K562 (cell line): ENCODE results near the gene TPD52L1. TPM values are rescaled to one million over a fixed set of nuclear protein-coding genes. Genes with fewer than 3 reads are reported as not detected.

ENCODE experiments used
- ATAC-seq: fragments of 200-7000 bp; cut with Tn5 transposase; 3 replicates; pipeline ENCODE4 v1.9.1; 2020; ENCODE audit warnings: moderate library complexity
- BruUV-seq: library from RNA; stranded (reverse); fragments of 400-500 nt; replicated peaks from 2 replicates; lab custom pipeline; 2021; lab: Mats Ljungman, UMichigan
- CTCF ChIA-PET: fragments of 300-600 bp; formaldehyde crosslinking; extraction: SDS; loops from one replicate; lab custom pipeline; 2021; ENCODE audit warnings: low intra/inter-chr PET ratio; lab: Yijun Ruan, JAX
- POLR2A ChIA-PET: fragments of 300-600, 350-650 bp; sonication (Branson Sonifier 250); formaldehyde crosslinking; extraction: SDS; loops from one replicate; lab custom pipeline; 2021; ENCODE audit warnings: antibody characterized with exemption, inconsistent platforms; lab: Yijun Ruan, JAX
- DNase-seq, 4 experiments: peaks; one replicate each; pipeline versions ENCODE4 v3.0.0 to v3.0.0-alpha.2; 2011 to 2018; ENCODE audit warnings: low spot score in 3 of 4, mixed read lengths in 3 of 4; ENCODE audit errors: extremely low read depth in 1 of 4
- FAIRE-seq: peaks from 2 replicates; lab custom pipeline; 2011; peaks lifted over from hg19 to GRCh38; lab: Jason Lieb, UNC
- H2AFZ ChIP-seq: 2 replicates; pipeline ENCODE4 v1.6.0; 2011; ENCODE audit warnings: low read depth, low read length, control low read depth, inconsistent platforms
- H3K27ac ChIP-seq: fragments of 200-600 bp; 3 replicates; pipeline ENCODE4 v1.8.0; 2011; ENCODE audit warnings: low read depth, mild to moderate bottlenecking, control low read depth, inconsistent platforms, low read length, moderate library complexity, mixed read lengths; ENCODE audit errors: extremely low read depth
- H3K27me3 ChIP-seq, 2 experiments: fragments of 300-600 bp in 1 of 2; 2 replicates in 1 of 2; 3 replicates in 1 of 2; pipeline versions ENCODE4 v1.6.0 to v1.8.0; 2011; ENCODE audit warnings: inconsistent platforms in 2 of 2, low read length in 2 of 2, mild to moderate bottlenecking in 1 of 2, mixed read lengths in 1 of 2, moderate library complexity in 1 of 2; ENCODE audit not compliant: control insufficient read depth in 2 of 2, insufficient read depth in 2 of 2
- H3K36me3 ChIP-seq: fragments of 300-600 bp; 3 replicates; pipeline ENCODE4 v1.8.0; 2011; ENCODE audit warnings: mild to moderate bottlenecking, low read length, inconsistent platforms; ENCODE audit not compliant: control insufficient read depth, insufficient read depth
- H3K4me1 ChIP-seq, 2 experiments: fragments of 200-600 bp in 1 of 2; replicated peaks in 1 of 2; 2 replicates in 1 of 2; 3 replicates in 1 of 2; pipeline versions ENCODE4 v1.5.1 to v1.8.0; 2011; ENCODE audit warnings: inconsistent platforms in 2 of 2, low read length in 2 of 2, mild to moderate bottlenecking in 1 of 2, mixed read lengths in 1 of 2, moderate library complexity in 1 of 2; ENCODE audit not compliant: control insufficient read depth in 2 of 2, insufficient read depth in 2 of 2
- H3K4me2 ChIP-seq: 2 replicates; pipeline ENCODE4 v1.6.1; 2011; ENCODE audit warnings: low read length, control low read depth, inconsistent platforms, mixed read lengths; ENCODE audit not compliant: insufficient read depth
- H3K4me3 ChIP-seq: fragments of 200-600 bp; sonication (generic), shearing (Covaris generic); 2 replicates; pipeline ENCODE4 v1.5.1; 2016; ENCODE audit warnings: control low read depth, inconsistent platforms
- H3K79me2 ChIP-seq: fragments of 200-600 bp; 3 replicates; pipeline ENCODE4 v1.8.0; 2011; ENCODE audit warnings: low read length, inconsistent platforms; ENCODE audit not compliant: control insufficient read depth, insufficient read depth
- H3K9ac ChIP-seq, 2 experiments: 2 replicates each; pipeline versions ENCODE4 v1.6.0 to v1.6.1; 2011; ENCODE audit warnings: low read depth in 2 of 2, low read length in 2 of 2, control low read depth in 1 of 2, inconsistent platforms in 1 of 2, mild to moderate bottlenecking in 1 of 2, mixed read lengths in 1 of 2; ENCODE audit not compliant: insufficient read depth in 1 of 2
- H3K9me1 ChIP-seq: one replicate; pipeline ENCODE4 v1.6.0; 2011; ENCODE audit warnings: inconsistent platforms, mild to moderate bottlenecking, low read length, moderate library complexity; ENCODE audit not compliant: control insufficient read depth, insufficient read depth
- H3K9me3 ChIP-seq: replicated peaks from 2 replicates; pipeline ENCODE4 v1.5.1; 2011; ENCODE audit warnings: low read depth, low read length, inconsistent platforms; ENCODE audit not compliant: control insufficient read depth, insufficient read depth
- H4K20me1 ChIP-seq: replicated peaks from 2 replicates; pipeline ENCODE4 v1.6.1; 2011; ENCODE audit warnings: low read length, inconsistent platforms, mixed read lengths; ENCODE audit not compliant: control insufficient read depth, insufficient read depth
- ATF7 ChIP-seq: fragments of 450-650 bp; IDR thresholded peaks from 2 replicates; pipeline ENCODE4 v1.7.1; 2014; ENCODE audit warnings: mild to moderate bottlenecking, moderate library complexity
- CREM ChIP-seq: IDR thresholded peaks from 2 replicates; pipeline ENCODE4 v1.6.1; 2014; ENCODE audit warnings: antibody characterized with exemption, low read depth
- EP300 ChIP-seq: IDR thresholded peaks from 2 replicates; pipeline ENCODE4 v1.6.1; 2012; ENCODE audit warnings: low read length, improper control_type of control experiment
- LARP7 ChIP-seq: fragments of 450-650 bp; IDR thresholded peaks from 2 replicates; pipeline ENCODE4 v1.6.1; 2016
- MIER1 ChIP-seq: fragments of 450-650 bp; IDR thresholded peaks from 2 replicates; pipeline ENCODE4 v1.6.1; 2016; ENCODE audit warnings: antibody characterized with exemption, mild to moderate bottlenecking, low read depth
- NCOR1 ChIP-seq: fragments of 450-650 bp; IDR thresholded peaks from 2 replicates; pipeline ENCODE4 v1.6.1; 2016; ENCODE audit warnings: mild to moderate bottlenecking, moderate library complexity
- SAP30 ChIP-seq: fragments of 200-600 bp; sonication (generic); IDR thresholded peaks from 2 replicates; pipeline ENCODE4 v1.6.1; 2012; ENCODE audit warnings: borderline replicate concordance, low read depth, mild to moderate bottlenecking, moderate library complexity, low read length, control low read depth, inconsistent platforms; ENCODE audit not compliant: insufficient read depth, poor library complexity, severe bottlenecking
- SIX5 ChIP-seq, 2 experiments: IDR thresholded peaks; 2 replicates each; pipeline ENCODE4 v1.6.1; 2011; ENCODE audit warnings: low read length in 2 of 2, borderline replicate concordance in 1 of 2, low read depth in 1 of 2, mild to moderate bottlenecking in 1 of 2, moderate library complexity in 1 of 2; ENCODE audit not compliant: insufficient read depth in 1 of 2
- XRCC5 ChIP-seq: fragments of 200-400 bp; formaldehyde crosslinking; IDR thresholded peaks from 2 replicates; pipeline ENCODE4 v1.6.1; 2017; ENCODE audit warnings: low read depth, mild to moderate bottlenecking, low read length
- ZNF324 ChIP-seq: fragments of 250-450 bp; sonication (Bioruptor Pico); IDR thresholded peaks from 2 replicates; pipeline ENCODE4 v1.4.0; 2020; ENCODE audit warnings: mild to moderate bottlenecking
- WGBS: fragments of 100-300 bp; shearing (Covaris generic); methylation state at CpG from one replicate; pipeline ENCODE4 v1.1.6; 2016; ENCODE audit warnings: low coverage, mixed read lengths; ENCODE audit not compliant: insufficient coverage; ENCODE audit errors: missing lambda C conversion rate; 5-methylcytosine and 5-hydroxymethylcytosine counted together
- in situ Hi-C: fragments of 300-500 bp; cut with MboI; formaldehyde crosslinking; loops from 4 replicates; pipeline ENCODE4 v1.15.0; 2018; ENCODE audit warnings: inconsistent platforms, mixed read lengths
- intact Hi-C: fragments of 100-400 bp; cut with micrococcal nuclease; formaldehyde crosslinking; loops from 2 replicates; pipeline ENCODE4 v1.14.2; 2022
- polyA plus RNA-seq, 8 experiments: library from polyadenylated mRNA; depleted of rRNA in 4 of 8; stranded (reverse) in 5 of 8; unstranded in 3 of 8; fragments of >200 nt; fragmentation: Nextera tagmentation in 2 of 8; fragmentation: Illumina TruSeq in 1 of 8; extraction: Ambion mirVana in 2 of 8; extraction: Trizol in 1 of 8; gene quantifications; 2 replicates each; pipeline versions ENCODE4 v1.2.1 to v1.2.3, GENCODE V29; 2011 to 2014; ENCODE audit warnings: inconsistent platforms in 1 of 8, missing spikeins in 1 of 8
- total RNA-seq, 7 experiments: library from RNA; depleted of rRNA in 6 of 7; stranded (reverse); fragments of >200 nt in 6 of 7; fragmentation: Illumina TruSeq in 2 of 7; extraction: Trizol in 2 of 7; gene quantifications; 2 replicates each; pipeline versions ENCODE4 v1.2.1 to v1.2.3, GENCODE V29; 2011 to 2021; ENCODE audit warnings: low replicate concordance in 1 of 7
- TF ChIP-seq, protein P1 (sequence below), 2 experiments: IDR thresholded peaks in 1 of 2; conservative IDR thresholded peaks in 1 of 2; 2 replicates each; pipeline ENCODE4 v1.6.1; 2016; ENCODE audit warnings: low read depth in 2 of 2, mild to moderate bottlenecking in 1 of 2, missing compliant biosample characterization in 1 of 2, missing genetic modification characterization in 1 of 2, moderate library complexity in 1 of 2

The TPD52L1 gene
- total and polyA plus RNA-seq, 9 of the 15 experiments (the other 6 are each of a cell fraction or from before 2014, with no cell fraction given) = 12.9 to 149 (median 75.7) TPM

DNA sequence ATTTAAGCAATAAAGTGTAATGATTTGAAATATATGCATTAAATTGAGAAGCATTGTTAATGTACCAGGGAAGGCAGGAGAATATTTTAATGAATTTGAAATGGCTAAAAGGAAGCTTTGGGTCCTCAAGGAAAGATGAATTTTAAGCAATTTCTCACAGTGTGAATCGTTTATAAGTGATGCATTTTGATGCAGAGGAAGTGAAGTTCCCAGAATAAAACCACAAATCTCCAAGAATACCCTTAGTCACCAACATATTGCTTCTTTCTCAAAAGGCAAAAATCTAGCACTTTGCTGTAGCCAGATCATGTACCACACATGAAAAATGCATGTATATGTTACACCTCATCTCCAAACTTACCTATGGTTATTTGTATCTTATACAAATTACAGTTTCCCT lies 11.7 kb downstream of the TPD52L1 start (continued):
- TF ChIP-seq SAP30 (no peak), ATF7 (no peak), LARP7 (no peak), MIER1 (no peak), EP300 (no peak), NCOR1 (no peak), XRCC5 (no peak)
- TF ChIP-seq, protein P1, sequence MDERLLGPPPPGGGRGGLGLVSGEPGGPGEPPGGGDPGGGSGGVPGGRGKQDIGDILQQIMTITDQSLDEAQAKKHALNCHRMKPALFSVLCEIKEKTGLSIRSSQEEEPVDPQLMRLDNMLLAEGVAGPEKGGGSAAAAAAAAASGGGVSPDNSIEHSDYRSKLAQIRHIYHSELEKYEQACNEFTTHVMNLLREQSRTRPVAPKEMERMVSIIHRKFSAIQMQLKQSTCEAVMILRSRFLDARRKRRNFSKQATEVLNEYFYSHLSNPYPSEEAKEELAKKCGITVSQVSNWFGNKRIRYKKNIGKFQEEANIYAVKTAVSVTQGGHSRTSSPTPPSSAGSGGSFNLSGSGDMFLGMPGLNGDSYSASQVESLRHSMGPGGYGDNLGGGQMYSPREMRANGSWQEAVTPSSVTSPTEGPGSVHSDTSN (CRISPR knock-in tag; IDR thresholded peaks at IDR 0.05; ENCODE audit: low read depth) = no peak
- TF ChIP-seq, protein P1 (tag; conservative IDR thresholded peaks at IDR 0.05; ENCODE audit: low read depth) = no peak

DNA sequence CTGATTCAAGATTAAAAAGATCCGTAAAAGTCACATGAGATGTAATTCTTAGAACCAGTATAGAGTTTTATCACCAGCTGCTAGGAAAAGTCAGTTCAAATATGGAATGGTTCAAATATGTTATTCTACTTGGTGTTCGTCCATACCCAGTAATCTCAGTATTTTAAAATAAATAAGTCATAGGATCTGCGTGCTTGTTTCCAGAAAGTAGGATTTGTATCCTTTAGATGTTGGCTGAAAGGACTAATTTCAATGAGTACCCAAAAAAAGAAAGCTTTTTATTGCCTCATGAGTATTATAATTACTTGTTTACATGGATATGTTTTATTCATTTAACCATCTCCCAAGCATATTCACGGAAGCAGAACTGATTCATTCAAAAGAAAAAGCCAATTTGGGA lies 12.2 kb downstream of the TPD52L1 start:
- Histone ChIP-seq H3K4me1 (peaks cover 0 to 20% of the 10 kb centered on the region in 2 experiments; a peak in 3 of 5 replicates), H4K20me1 (no peaks in the 10 kb centered on the region), H2AFZ (no peak overlapping the region), H3K27ac (no peak overlapping the region), H3K4me3 (no peak overlapping the region), H3K9ac (no peak overlapping the region), H3K9me1 (no peaks in the 10 kb centered on the region), H3K4me2 (no peak overlapping the region), H3K9me3 (no peaks in the 10 kb centered on the region), H3K27me3 (no peaks in the 10 kb centered on the region), H3K79me2 (peaks cover 7% of the 10 kb centered on the region; the same call in 2 of the 3 replicates), H3K36me3 (peaks cover 3% of the 10 kb centered on the region; the same call in 1 of the 3 replicates)
- ATAC-seq = no peak
- 75% methylated on average over 4 of the region's 4 CpGs for WGBS
- DNase-seq = no peak
- BruUV-seq = no TSS peak
- no peak for TF ChIP-seq CREM
- TF ChIP-seq SIX5 (IDR thresholded peaks at IDR 0.05; ENCODE audit: borderline replicate concordance in 1 of 2, insufficient read depth in 1 of 2, low read depth in 1 of 2, low read length in 2 of 2) = no peak
- TF ChIP-seq ZNF324 (CRISPR knock-in tag) = no peak
- FAIRE-seq = no peak
- POLR2A ChIA-PET = interaction anchor here (1.0 to 1.3 kb wide), 3 partner anchors 9 to 17 kb away, joined by 3 to 5 read pairs (median 3); no protein-coding TSS in a partner anchor
- intact Hi-C loops = no loop called here
- in situ Hi-C loops = loop anchor here (25.0 kb wide), 1 partner anchor 597 kb away; no protein-coding TSS in a partner anchor
- CTCF ChIA-PET = no interaction called here
